ENCODE results near the gene TMEM94. TPM values are rescaled to one million over a fixed set of nuclear protein-coding genes. Genes with fewer than 3 reads are reported as not detected.

Gene TMEM94
- total and polyA plus RNA-seq, 2 of the 13 experiments (the other 11 are each of a cell fraction or from before 2014, with no cell fraction given), result 32.6 to 134 TPM

DNA sequence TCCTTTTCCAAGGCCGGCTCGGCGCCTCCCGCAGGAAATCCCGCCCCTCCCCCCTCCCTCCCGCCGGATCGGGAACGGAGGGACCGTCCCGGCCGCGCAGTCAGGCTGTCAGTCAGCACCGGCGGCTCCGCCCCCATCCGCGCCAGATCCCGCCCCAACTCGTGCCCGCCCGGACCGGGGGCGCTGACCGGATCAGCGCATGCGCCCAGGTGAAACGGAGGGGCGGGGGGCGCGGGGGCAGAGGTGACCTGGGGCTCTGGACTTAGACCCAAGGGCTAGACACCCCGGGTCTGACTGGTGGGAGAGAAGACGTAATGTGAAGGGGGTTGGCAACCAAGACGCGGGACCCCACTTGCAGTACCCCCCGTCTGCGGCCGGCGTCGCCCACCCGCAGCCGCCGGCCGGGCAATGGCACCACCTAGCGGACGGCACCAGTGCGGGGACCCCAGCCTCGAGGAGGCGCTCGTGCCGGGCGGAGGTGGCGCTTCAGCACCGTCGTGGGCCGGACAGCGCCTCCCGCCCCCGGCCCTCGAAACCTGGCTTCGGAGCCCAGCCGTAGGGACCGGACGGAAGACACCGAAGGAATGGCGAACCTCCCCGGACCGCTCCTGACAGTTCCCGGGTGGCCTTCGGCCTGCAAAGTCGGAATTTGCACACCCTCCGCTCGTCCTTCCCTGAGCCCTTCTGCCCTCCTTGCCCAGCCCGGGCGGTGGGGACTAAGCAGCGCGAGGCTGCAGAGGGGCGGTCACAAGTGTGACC, 59.2 kb downstream of the TMEM94 start, which contains the start of gene CASKIN2 (continued):
- TF ChIP-seq, protein P1, sequence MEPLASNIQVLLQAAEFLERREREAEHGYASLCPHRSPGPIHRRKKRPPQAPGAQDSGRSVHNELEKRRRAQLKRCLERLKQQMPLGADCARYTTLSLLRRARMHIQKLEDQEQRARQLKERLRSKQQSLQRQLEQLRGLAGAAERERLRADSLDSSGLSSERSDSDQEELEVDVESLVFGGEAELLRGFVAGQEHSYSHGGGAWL (CRISPR knock-in tag; IDR thresholded peaks at IDR 0.05), result peak; percentile 99
- TF ChIP-seq ZNF644 (CRISPR knock-in tag; IDR thresholded peaks at IDR 0.05; ENCODE audit: low read depth) (peak; percentile 43; the same call in 1 of the 2 replicates), HHEX (CRISPR knock-in tag; IDR thresholded peaks at IDR 0.05) (no peak), FOXC1 (CRISPR knock-in tag; IDR thresholded peaks at IDR 0.05; ENCODE audit: borderline replicate concordance) (peak; percentile 98), SNRNP70 (IDR thresholded peaks at IDR 0.05; ENCODE audit: low read depth, low read length) (no peak), ZNF331 (CRISPR knock-in tag; IDR thresholded peaks at IDR 0.05) (peak; percentile 91), ZNF335 (CRISPR knock-in tag; IDR thresholded peaks at IDR 0.05) (no peak; the same call in 1 of the 2 replicates), ZNF251 (CRISPR knock-in tag; IDR thresholded peaks at IDR 0.05) (peak; percentile 84; the same call in 1 of the 2 replicates), HDAC1 (CRISPR knock-in tag; IDR thresholded peaks at IDR 0.05) (peak; percentile 93), PHF8 (CRISPR knock-in tag; IDR thresholded peaks at IDR 0.05) (peak; percentile 71; the same call in 1 of the 2 replicates), ARNT (IDR thresholded peaks at IDR 0.05) (no peak), MAFG (CRISPR knock-in tag; IDR thresholded peaks at IDR 0.05) (0 out of 2 replicates have a peak, but pooled peaks have one; percentile 69), GATA4 (IDR thresholded peaks at IDR 0.05; ENCODE audit: borderline replicate concordance, low read depth) (no peak), HCFC1 (IDR thresholded peaks at IDR 0.05; ENCODE audit: low read depth, low read length) (no peak), JDP2 (CRISPR knock-in tag; IDR thresholded peaks at IDR 0.05; ENCODE audit: borderline replicate concordance) (no peak; the same call in 1 of the 2 replicates), ASH2L (IDR thresholded peaks at IDR 0.05; ENCODE audit: insufficient read length, low read depth, low read length) (peak; percentile 69), FIP1L1 (IDR thresholded peaks at IDR 0.05; ENCODE audit: borderline replicate concordance, insufficient read depth, low read depth, low read length) (no peak), ZNF724P (CRISPR knock-in tag; IDR thresholded peaks at IDR 0.05; ENCODE audit: borderline replicate concordance) (peak; percentile 97), TBP (CRISPR knock-in tag; IDR thresholded peaks at IDR 0.05) (no peak; the same call in 1 of the 2 replicates)
- TF ChIP-seq, protein P2, sequence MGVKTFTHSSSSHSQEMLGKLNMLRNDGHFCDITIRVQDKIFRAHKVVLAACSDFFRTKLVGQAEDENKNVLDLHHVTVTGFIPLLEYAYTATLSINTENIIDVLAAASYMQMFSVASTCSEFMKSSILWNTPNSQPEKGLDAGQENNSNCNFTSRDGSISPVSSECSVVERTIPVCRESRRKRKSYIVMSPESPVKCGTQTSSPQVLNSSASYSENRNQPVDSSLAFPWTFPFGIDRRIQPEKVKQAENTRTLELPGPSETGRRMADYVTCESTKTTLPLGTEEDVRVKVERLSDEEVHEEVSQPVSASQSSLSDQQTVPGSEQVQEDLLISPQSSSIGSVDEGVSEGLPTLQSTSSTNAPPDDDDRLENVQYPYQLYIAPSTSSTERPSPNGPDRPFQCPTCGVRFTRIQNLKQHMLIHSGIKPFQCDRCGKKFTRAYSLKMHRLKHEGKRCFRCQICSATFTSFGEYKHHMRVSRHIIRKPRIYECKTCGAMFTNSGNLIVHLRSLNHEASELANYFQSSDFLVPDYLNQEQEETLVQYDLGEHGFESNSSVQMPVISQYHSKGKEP (CRISPR knock-in tag; IDR thresholded peaks at IDR 0.05), result peak; percentile 95; the same call in 1 of the 2 replicates
- TF ChIP-seq, protein P3, sequence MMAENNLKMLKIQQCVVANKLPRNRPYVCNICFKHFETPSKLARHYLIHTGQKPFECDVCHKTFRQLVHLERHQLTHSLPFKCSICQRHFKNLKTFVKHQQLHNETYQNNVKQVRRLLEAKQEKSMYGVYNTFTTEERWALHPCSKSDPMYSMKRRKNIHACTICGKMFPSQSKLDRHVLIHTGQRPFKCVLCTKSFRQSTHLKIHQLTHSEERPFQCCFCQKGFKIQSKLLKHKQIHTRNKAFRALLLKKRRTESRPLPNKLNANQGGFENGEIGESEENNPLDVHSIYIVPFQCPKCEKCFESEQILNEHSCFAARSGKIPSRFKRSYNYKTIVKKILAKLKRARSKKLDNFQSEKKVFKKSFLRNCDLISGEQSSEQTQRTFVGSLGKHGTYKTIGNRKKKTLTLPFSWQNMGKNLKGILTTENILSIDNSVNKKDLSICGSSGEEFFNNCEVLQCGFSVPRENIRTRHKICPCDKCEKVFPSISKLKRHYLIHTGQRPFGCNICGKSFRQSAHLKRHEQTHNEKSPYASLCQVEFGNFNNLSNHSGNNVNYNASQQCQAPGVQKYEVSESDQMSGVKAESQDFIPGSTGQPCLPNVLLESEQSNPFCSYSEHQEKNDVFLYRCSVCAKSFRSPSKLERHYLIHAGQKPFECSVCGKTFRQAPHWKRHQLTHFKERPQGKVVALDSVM (CRISPR knock-in tag; IDR thresholded peaks at IDR 0.05), result peak; percentile 88
- TF ChIP-seq, protein P4, sequence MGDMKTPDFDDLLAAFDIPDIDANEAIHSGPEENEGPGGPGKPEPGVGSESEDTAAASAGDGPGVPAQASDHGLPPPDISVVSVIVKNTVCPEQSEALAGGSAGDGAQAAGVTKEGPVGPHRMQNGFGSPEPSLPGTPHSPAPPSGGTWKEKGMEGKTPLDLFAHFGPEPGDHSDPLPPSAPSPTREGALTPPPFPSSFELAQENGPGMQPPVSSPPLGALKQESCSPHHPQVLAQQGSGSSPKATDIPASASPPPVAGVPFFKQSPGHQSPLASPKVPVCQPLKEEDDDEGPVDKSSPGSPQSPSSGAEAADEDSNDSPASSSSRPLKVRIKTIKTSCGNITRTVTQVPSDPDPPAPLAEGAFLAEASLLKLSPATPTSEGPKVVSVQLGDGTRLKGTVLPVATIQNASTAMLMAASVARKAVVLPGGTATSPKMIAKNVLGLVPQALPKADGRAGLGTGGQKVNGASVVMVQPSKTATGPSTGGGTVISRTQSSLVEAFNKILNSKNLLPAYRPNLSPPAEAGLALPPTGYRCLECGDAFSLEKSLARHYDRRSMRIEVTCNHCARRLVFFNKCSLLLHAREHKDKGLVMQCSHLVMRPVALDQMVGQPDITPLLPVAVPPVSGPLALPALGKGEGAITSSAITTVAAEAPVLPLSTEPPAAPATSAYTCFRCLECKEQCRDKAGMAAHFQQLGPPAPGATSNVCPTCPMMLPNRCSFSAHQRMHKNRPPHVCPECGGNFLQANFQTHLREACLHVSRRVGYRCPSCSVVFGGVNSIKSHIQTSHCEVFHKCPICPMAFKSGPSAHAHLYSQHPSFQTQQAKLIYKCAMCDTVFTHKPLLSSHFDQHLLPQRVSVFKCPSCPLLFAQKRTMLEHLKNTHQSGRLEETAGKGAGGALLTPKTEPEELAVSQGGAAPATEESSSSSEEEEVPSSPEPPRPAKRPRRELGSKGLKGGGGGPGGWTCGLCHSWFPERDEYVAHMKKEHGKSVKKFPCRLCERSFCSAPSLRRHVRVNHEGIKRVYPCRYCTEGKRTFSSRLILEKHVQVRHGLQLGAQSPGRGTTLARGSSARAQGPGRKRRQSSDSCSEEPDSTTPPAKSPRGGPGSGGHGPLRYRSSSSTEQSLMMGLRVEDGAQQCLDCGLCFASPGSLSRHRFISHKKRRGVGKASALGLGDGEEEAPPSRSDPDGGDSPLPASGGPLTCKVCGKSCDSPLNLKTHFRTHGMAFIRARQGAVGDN (CRISPR knock-in tag; IDR thresholded peaks at IDR 0.05), result peak; percentile 94

Measured in HepG2 (cell line).